ENCODE results near the gene WFIKKN2.

Gene WFIKKN2

DNA sequence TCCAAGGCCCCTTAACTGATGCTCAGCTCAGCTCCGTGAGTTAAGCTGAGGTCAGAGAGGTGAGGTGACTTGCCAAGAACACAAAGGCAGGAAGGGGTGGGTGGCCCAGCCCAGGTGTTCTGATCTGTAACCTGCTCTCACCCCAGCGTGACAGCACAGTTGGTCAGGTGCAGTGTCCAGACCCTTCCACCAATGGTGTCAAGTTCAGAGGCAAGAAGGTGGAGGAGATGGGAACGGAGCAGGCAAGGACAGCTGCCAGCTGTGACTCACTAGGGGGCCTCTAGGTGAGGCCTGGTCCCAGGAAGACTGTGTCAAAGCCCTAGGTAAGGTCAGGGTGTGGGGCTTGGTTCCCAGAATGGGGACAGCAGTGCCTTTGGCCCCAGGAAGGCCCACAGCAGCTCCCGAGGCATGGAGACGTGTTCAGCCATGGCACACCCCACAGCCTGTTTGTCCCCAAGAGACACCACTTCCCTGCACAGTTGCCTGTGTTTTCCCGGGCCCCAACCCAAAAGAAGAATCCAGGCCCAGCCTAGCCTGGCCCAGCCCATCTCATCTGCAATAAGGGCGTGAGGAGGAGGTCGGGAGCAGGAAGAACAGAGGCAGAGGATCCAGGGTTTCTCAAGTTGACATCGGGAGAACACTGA is 7.2 kb downstream of the WFIKKN2 start:
- H3K27ac ChIP-seq (ENCODE audit: extremely low read depth, low read depth, low read length), result no peak overlapping the region
- ChIA-PET CTCF (interaction anchor here (0.5 to 14.0 kb wide), 34 partner anchors 9 to 360 kb away, joined by 3 to 240 read pairs (median 4); partner anchors contain the start of gene SPATA20), POLR2A (interaction anchor here (1.2 kb wide), 1 partner anchor 23 kb away, joined by 4 read pairs; the partner anchor contains the start of gene TOB1)
- no peaks in the 10 kb centered on the region for H3K36me3 ChIP-seq (ENCODE audit: control insufficient read depth in 2 of 2, insufficient read depth in 1 of 2, low read length in 2 of 2)
- H3K9me3 ChIP-seq (ENCODE audit: control insufficient read depth, insufficient read depth, low read depth, low read length), result no peaks in the 10 kb centered on the region
- no peak overlapping the region for H3K4me3 ChIP-seq (ENCODE audit: low read depth, low read length)
- no peak for TF ChIP-seq ZNF658 (tag by site-specific recombination; IDR thresholded peaks at IDR 0.05)
- no peak for TF ChIP-seq ZBTB21 (tag by site-specific recombination; IDR thresholded peaks at IDR 0.05)
- no peak for TF ChIP-seq ZNF157 (tag by site-specific recombination; IDR thresholded peaks at IDR 0.05)
- no peak for TF ChIP-seq ZFP69B (tag by site-specific recombination; IDR thresholded peaks at IDR 0.05)
- TF ChIP-seq ZNF621 (tag by site-specific recombination; IDR thresholded peaks at IDR 0.05), result no peak
- TF ChIP-seq ZNF335 (tag by site-specific recombination; conservative IDR thresholded peaks at IDR 0.05), result no peak
- TF ChIP-seq ZNF513 (tag by site-specific recombination; IDR thresholded peaks at IDR 0.05), result no peak
- TF ChIP-seq ZNF558 (tag by site-specific recombination; IDR thresholded peaks at IDR 0.05), result no peak
- TF ChIP-seq ZBTB17 (tag by site-specific recombination; IDR thresholded peaks at IDR 0.05), result no peak
- no peak for TF ChIP-seq ZNF555 (tag by site-specific recombination; conservative IDR thresholded peaks at IDR 0.05)
- TF ChIP-seq GLI2 (tag by site-specific recombination; IDR thresholded peaks at IDR 0.05; ENCODE audit: borderline replicate concordance, low read depth), result no peak
- TF ChIP-seq ZNF169 (tag by site-specific recombination; IDR thresholded peaks at IDR 0.05), result no peak
- no peaks in the 10 kb centered on the region for H3K4me1 ChIP-seq (ENCODE audit: control insufficient read depth, insufficient read depth, low read length)

- POLR2A ChIA-PET, result no interaction called here
- no peak for TF ChIP-seq ZNF707 (tag by site-specific recombination; IDR thresholded peaks at IDR 0.05)
- no peak for TF ChIP-seq ZNF843 (tag by site-specific recombination; IDR thresholded peaks at IDR 0.05)
- TF ChIP-seq TRIM28 (IDR thresholded peaks at IDR 0.05; ENCODE audit: borderline replicate concordance, low read length), result no peak
- no peak for TF ChIP-seq ZNF221 (tag by site-specific recombination; IDR thresholded peaks at IDR 0.05; ENCODE audit: borderline replicate concordance)
- no peak for TF ChIP-seq ZNF639 (tag by site-specific recombination; IDR thresholded peaks at IDR 0.05)
- no peak for TF ChIP-seq SP7 (tag by site-specific recombination; IDR thresholded peaks at IDR 0.05)
- CTCF ChIA-PET, result interaction anchor here (0.6 to 14.0 kb wide), 13 partner anchors 10 to 296 kb away, joined by 3 to 240 read pairs (median 7); no protein-coding TSS in a partner anchor
- H3K27ac ChIP-seq (ENCODE audit: extremely low read depth, low read depth, low read length), result no peak overlapping the region
- H3K9me3 ChIP-seq (ENCODE audit: control insufficient read depth, insufficient read depth, low read depth, low read length), result no peaks in the 10 kb centered on the region
- no peak overlapping the region for H3K4me3 ChIP-seq (ENCODE audit: low read depth, low read length)
- no peaks in the 10 kb centered on the region for H3K36me3 ChIP-seq (ENCODE audit: control insufficient read depth in 2 of 2, insufficient read depth in 1 of 2, low read length in 2 of 2)
- H3K4me1 ChIP-seq (ENCODE audit: control insufficient read depth, insufficient read depth, low read length), result no peaks in the 10 kb centered on the region
Observed at GRCh38 chr17:50843150-50843905, 7.9 kb downstream of the WFIKKN2 start.

DNA sequence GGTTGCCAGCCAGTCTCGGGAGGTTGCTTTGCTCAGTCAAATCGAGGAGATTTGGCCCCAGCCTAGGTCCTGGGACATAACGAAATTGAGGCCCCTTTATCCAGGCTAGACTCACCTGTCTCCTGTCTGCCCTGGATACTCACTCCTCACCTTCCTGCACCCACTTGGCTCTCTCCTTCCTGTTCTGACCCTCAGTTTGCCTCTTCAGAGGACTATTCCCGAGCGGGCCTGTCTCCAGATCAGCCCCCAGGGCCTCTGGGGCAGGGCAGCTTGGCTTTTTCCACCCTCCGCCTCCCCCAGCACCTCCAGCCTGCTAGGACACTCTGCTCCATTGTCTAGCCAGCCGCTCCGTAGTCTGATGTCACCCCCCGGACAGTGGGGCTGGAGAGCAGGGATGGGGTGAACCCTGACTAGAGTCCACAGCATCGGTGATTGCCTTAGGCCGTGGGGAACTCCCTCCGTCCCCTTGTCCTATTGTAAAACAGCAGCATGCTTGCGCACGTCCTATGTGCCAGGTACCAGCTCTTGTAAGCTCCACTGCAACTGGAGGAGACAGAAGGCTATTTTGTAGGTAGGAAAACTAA is 8.8 kb downstream of the WFIKKN2 start:
- H3K36me3 ChIP-seq (ENCODE audit: control insufficient read depth in 2 of 2, insufficient read depth in 1 of 2, low read length in 2 of 2), result no peaks in the 10 kb centered on the region
- ChIA-PET CTCF (interaction anchor here (0.9 to 14.0 kb wide), 6 partner anchors 9 to 80 kb away, joined by 3 to 240 read pairs (median 6); no protein-coding TSS in a partner anchor), POLR2A (no interaction called here)
- H3K4me3 ChIP-seq (ENCODE audit: low read depth, low read length), result no peak overlapping the region
- no peaks in the 10 kb centered on the region for H3K4me1 ChIP-seq (ENCODE audit: control insufficient read depth, insufficient read depth, low read length)
- H3K27ac ChIP-seq (ENCODE audit: extremely low read depth, low read depth, low read length), result no peak overlapping the region
- no peaks in the 10 kb centered on the region for H3K9me3 ChIP-seq (ENCODE audit: control insufficient read depth, insufficient read depth, low read depth, low read length)
- no peak for TF ChIP-seq REPIN1 (tag by site-specific recombination; IDR thresholded peaks at IDR 0.05; ENCODE audit: low read depth)
- TF ChIP-seq ZBTB20 (tag by site-specific recombination; IDR thresholded peaks at IDR 0.05), result no peak
- TF ChIP-seq ZNF544 (tag by site-specific recombination; IDR thresholded peaks at IDR 0.05), result no peak
- TF ChIP-seq, protein P1, sequence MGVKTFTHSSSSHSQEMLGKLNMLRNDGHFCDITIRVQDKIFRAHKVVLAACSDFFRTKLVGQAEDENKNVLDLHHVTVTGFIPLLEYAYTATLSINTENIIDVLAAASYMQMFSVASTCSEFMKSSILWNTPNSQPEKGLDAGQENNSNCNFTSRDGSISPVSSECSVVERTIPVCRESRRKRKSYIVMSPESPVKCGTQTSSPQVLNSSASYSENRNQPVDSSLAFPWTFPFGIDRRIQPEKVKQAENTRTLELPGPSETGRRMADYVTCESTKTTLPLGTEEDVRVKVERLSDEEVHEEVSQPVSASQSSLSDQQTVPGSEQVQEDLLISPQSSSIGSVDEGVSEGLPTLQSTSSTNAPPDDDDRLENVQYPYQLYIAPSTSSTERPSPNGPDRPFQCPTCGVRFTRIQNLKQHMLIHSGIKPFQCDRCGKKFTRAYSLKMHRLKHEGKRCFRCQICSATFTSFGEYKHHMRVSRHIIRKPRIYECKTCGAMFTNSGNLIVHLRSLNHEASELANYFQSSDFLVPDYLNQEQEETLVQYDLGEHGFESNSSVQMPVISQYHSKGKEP (tag by site-specific recombination; IDR thresholded peaks at IDR 0.05), result no peak

Measured in HEK293 (cell line).